Left cardiac atrium (tissue), 4 donors: ENCODE results near the gene LINGO3. TPM values are rescaled to one million over a fixed set of nuclear protein-coding genes. Genes with fewer than 3 reads are reported as not detected.
"Not testable (repeated sequence)": the region's sequence is repeated elsewhere in the genome, so short reads cannot be mapped to it uniquely, and the experiment has no call there.

Experiments used
- ATAC-seq, 2 donors: fragments of 200-7000 bp; cut with Tn5 transposase; one replicate each; pipeline ENCODE4 v1.9.1; 2020; ENCODE audit warnings: mild to moderate bottlenecking in 2 of 2, moderate library complexity in 2 of 2
- DNase-seq: peaks from one replicate; pipeline ENCODE4 v3.0.0-alpha.2; 2020
- intact Hi-C, 2 donors: fragments of 100-400 bp; cut with DNase I; formaldehyde crosslinking; loops; one replicate each; pipeline versions ENCODE4 v1.14.1 to v1.15.1; 2022 to 2023
- long read RNA-seq: library from polyadenylated mRNA; unstranded; transcript quantifications from one replicate; pipeline ENCODE4 v2.0.0, GENCODE V29; 2021
- total RNA-seq, 2 donors: library from RNA; stranded (reverse); fragmentation: NEBNext Ultra II Directional; extraction: Animal tissue kit (Norgen Biotek cat#: 25700); gene quantifications; one replicate each; pipeline ENCODE4 v1.2.1, GENCODE V29; 2021
- donor health status: DM: no; HTN: yes; CAD: no.
- donor health status: DM: no; HTN: yes; CAD: no; lungs with severe emphysema.
- donor health status: DM: yes; HTN: yes; CAD: no.
- donor health status: Dilated cardiomyopathy.

The LINGO3 gene
- not detected for total RNA-seq
- long read RNA-seq, result 0 reads

- DNase-seq, result no peak
- peak in 1 of 2 donors; percentile 23 for ATAC-seq
- intact Hi-C loops, result no loop called here
These were observed at the start of gene LINGO3 for GRCh38 chr19:2308114-2308556. Gene LINGO3 (minus strand): TSS chr19:2308154. CDS start chr19:2291776, 16,378 bp downstream.

DNA sequence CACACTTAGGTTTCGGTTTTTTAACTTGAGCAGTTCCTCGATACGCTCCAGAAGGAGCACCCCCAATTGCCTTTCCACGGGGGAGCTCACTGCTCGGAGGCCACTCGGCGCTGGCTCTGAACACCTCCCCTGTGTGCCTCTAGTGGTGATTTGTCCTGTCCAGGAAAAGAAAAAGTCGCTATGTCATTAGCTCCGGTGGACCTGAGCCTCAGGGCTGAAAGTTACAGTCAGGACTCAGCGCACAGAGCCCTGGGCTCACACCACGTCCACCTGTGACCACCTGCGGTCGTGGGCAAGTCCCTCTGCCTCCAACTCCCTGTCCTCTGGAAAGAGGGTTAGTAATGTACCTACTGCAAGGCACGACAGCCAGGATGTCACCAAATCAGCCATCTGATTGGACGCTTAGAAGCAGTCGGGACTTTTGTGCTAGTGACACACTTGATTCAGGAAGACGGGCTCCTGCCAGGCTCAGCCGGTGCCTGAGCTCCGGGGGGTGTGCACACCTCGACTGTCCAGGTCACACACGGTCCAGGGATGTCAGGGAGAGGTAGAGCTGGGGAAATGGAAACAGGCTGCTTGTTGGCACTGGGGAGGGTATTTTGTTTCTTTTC lies 48.2 kb upstream of the LINGO3 start:
- ATAC-seq (no peak), DNase-seq (no peak)
- intact Hi-C loops, result no loop called here

- ATAC-seq (no peak), DNase-seq (no peak)
- intact Hi-C loops, result no loop called here
These were observed 47.4 kb upstream of the LINGO3 start for GRCh38 chr19:2355168-2356035.

DNA sequence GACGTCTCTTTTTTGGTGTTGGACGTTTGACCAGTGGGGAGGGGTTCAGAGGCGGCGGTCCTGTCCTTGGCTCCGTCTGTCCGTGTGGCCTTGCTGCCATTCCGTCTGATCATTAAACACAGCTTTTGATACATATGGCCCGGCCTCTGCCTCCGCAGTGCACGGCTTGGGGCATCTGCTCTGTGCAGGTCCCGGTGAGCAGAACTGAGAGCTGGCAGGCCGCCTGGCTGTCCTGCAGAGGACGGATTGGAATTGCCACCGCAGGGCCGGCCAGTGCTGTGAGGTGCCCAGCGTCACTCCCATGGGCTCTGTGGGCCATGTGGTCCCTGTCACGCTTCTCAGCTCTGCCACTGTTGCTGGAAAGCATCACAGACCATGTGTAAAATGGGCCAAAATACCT lies 46.7 kb upstream of the LINGO3 start:
- DNase-seq (no peak), ATAC-seq (no peak)

DNA sequence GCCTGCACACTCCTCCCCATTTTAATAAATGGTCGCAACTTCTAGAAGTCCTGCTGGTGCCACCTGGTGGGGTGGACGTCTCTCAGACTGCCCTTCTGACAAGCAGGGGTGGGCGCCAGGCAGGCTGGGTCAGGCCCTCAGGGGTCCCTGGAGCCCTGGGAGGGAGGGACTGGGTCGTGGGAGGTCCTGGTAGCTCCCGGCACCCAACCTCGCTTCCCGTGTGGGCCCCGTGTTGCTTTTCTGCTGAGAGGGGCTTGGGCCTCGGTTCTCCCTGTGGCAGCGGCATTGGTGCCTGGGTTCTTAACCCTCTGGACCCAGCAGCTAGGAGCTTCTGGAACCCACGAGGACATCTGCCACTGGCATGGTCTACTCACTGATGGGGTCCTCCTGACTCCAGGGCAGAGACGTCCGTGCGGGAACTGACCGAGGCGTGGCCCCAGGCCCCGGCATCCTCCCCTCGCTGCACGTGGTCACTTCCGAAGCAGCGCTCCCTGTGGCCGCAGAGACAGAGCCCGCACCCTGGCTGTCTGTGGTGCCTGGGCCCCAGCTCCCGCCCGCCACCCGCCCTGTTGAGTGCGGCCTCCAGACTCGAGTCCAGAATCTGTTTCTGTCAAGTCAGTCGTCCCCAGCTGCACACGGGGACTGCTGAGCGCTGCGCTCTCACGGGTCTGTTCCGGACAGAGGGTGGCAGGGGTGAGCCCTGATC lies 46.1 kb upstream of the LINGO3 start:
- DNase-seq (no peak), ATAC-seq (no peak)
- intact Hi-C loops, result no loop called here

More for the DNA sequence above, 46.7 kb upstream of the LINGO3 start:
- intact Hi-C loops, result no loop called here

DNA sequence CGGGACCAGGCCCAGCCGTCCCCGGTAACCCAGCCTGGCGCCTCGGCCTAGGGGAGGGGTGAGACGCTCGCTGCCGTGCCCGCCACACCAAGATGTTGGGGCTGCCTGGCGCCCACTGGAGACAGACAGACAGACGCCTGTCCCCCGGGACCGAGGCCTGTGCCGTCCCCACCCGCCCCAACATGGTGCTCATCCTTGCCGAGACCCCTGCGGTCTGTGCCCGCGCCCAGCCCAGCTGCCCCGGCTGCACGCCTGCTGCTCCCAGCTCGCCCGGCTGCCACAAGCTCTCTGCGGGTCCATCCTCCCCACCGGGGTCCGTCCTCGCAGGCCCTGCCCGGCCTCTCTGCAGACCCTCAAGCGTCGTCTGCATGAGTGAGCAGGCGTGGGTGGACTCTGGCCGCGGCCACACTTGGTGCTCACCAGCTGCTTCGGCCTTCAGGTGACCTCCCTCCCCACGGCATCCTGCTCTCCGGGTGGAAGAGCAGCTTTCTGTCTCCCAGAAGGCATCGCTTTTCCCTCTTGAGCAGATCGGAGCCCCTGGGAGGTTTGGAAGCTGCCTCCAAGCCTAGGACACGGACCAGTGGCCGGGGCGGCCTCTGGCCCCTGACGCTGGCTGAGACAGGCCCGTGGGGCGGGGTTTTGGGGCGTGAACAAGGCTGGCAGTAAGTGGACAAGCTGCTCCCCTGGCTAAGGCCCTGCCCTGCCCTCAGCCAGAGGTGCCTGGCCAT lies 45.4 kb upstream of the LINGO3 start:
- DNase-seq (no peak), ATAC-seq (no peak)
- intact Hi-C loops, result no loop called here

DNA sequence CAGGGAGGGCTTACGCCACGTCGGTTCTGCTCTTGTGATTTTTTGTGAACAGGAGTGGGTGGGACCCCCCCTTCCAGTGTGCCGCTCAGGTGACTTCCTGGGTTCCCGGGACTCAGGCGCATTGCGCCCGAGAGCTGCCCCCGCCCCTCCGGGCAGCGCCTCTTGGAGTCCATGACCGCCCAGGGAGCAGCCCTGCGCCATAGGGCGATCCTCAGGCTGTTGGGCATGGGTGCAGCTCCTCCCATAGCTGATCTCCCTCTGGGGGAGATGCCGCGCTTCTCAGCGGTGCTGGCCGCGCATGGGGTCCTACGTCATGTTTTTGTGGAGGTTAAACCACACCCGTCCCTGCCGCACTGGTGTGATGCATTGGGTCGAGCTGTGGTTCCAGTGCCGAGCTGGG lies 44.2 kb upstream of the LINGO3 start:
- DNase-seq, result no peak
- ATAC-seq, result peak in 1 of 2 donors; percentile 10
- intact Hi-C loops, result no loop called here

GRCh38 chr19:2351591-2351990 lies 43.6 kb upstream of the LINGO3 start:
- ATAC-seq, result no peak
- DNase-seq, result no peak
- intact Hi-C loops, result no loop called here

DNA sequence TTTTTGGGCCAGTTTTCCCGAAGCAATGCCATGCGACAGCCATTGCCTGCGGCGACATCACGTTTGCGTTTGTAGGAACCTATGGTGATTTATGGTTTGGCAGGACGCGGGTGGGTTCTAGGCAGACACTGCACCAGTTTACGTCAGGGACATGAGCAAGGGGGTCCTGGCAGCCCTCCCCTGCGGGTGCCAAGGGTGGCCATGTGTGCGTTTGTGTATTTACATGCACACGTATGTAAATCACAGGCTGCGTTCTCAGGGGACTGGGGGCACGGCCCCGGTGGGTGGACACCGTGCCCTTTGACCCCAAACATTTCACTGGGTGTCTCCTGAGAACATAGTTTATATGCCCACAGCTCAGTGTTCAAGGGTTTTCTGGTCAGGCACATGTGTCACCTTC lies 42.7 kb upstream of the LINGO3 start:
- intact Hi-C loops, result no loop called here
- DNase-seq (no peak), ATAC-seq (no peak)

DNA sequence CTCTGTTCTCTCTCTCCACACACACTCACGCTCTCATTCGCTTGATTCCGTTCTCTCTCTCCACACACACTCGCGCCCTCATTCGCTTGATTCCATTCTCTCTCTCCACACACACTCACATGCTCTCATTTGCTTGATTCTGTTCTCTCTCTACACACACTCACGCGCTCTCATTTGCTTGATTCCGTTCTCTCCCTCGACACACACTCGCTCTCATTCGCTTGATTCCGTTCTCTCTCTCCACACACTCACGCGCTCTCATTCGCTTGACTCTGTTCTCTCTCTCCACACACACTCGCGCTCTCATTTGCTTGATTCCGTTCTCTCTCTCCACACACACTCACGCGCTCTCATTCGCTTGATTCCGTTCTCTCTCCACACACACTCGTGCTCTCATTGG lies 41.9 kb upstream of the LINGO3 start:
- ATAC-seq, intact Hi-C loops, DNase-seq: not testable (repeated sequence)

GRCh38 chr19:2345794-2346663 lies 38.1 kb upstream of the LINGO3 start:
- peak in 1 of 2 donors; percentile 61 for ATAC-seq
- intact Hi-C loops, result no loop called here
- DNase-seq, result peak; percentile 67

DNA sequence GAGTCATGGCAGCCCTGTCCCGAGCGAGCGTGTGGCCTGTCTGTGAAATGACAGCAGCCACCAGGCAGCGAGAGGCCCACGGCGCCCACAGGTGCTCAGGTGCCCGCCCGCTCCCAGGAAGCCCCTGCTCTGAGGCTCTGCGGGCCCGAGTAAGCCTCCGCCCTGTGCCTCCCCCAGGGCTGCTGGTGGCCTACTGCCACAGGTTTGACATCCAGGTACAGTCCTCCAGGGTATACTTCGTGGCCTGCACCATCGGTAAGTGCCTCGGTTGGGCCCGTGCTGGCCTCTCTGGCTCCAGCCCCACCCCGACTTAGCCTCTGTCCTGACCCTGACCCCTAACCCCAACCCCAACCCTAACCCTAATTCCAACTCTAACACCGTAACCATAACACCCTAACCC lies 37.1 kb upstream of the LINGO3 start:
- intact Hi-C loops, result no loop called here
- ATAC-seq (no peak), DNase-seq (no peak)

DNA sequence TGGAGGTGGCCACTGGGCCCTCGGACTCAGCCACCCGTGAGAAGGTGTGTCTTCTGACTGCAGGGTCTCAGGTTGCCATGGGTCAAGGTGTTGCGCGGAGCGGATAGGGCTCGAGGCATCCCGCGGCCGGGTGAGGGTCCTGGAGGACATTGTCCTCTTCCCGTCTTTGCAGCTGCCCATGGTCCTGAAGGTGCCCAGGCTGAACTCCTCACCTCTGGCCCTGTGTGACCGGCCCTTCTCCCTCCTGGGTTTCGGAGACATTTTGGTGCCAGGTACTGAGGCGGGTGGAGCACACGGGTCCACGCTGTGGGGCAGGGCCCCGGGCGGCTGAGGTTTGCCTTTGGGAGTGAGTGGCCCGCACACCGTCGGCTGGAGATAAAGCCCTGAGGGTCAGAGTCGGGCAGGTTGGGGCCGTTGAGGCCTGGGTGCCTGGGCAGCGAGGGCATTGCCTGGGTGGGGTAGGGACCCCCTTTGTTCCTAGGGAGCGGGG lies 36.5 kb upstream of the LINGO3 start:
- no peak for DNase-seq
- no peak for ATAC-seq
- intact Hi-C loops, result no loop called here

- no peak for ATAC-seq
- no peak for DNase-seq
- intact Hi-C loops, result no loop called here
These were observed 35.5 kb upstream of the LINGO3 start for GRCh38 chr19:2343289-2343982.

DNA sequence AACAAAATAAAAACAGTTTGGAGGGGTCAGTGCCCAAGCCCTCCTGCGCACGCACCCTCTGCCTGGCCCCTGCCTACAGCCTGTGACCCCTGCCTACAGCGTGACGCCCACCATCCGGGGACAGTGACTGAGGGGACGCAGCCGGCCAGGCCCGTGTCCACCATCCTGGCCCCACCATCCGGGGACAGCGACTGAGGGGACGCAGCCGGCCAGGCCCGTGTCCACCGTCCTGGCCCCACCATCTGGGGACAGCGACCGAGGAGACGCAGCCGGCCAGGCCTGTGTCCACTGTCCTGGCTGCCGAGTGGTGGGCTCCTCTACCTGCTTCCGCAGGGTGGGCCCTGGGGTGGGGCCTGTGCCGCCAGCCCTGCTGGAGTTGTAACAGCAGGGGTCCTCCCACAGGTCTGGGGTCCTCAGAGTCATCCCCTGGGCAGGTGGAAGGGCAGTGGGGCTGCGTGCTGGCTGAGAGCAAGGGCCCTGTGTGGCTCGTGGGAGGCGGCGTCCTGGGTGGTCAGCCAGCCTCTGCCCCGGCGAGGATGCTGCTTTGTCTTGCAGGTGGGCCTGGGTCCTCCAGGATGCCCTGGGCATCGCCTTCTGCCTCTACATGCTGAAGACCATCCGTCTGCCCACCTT lies 34.8 kb upstream of the LINGO3 start:
- intact Hi-C loops, result no loop called here
- DNase-seq (no peak), ATAC-seq (no peak)

DNA sequence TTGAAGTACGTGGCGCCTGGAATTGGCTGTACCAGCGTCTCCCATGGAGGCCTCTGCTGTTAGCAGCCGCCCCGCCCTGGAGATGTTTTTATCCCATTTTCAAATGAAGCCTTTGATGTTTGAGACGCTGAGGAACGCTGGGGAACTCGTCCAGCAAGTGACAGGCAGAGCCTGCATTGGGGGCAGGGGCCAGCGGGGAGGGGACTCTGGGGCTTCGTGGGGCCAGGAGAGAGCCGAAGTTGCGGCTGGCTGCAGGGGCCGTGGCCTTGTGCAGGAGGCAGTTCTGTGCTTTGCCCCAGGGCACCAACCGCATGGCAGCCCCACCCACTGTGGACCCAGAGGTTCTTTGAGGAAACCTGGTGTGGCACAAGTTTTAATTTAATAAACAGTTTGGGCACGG lies 34.0 kb upstream of the LINGO3 start:
- no peak for ATAC-seq
- intact Hi-C loops, result no loop called here

GRCh38 chr19:2341244-2341751 lies 33.3 kb upstream of the LINGO3 start:
- intact Hi-C loops, result no loop called here
- no peak for DNase-seq
- ATAC-seq, result no peak

More for the DNA sequence above, 34.0 kb upstream of the LINGO3 start:
- DNase-seq, result no peak
